Gastroesophageal sphincter (tissue), 3 donors: Measurements from ENCODE around the gene VAV2.

Experiments used
- CTCF ChIP-seq, 4 experiments: fragments of 200-600 bp in 2 of 4; fragments of 450-650 bp in 2 of 4; sonication (generic) in 1 of 4; IDR thresholded peaks; one replicate each; pipeline ENCODE4 v1.5.1; 2017 to 2019; ENCODE audit warnings: antibody characterized with exemption in 4 of 4, mild to moderate bottlenecking in 2 of 4, moderate library complexity in 2 of 4
- EP300 ChIP-seq: sonication (generic); formaldehyde crosslinking; IDR thresholded peaks from one replicate; pipeline ENCODE4 v1.6.1; 2017; ENCODE audit warnings: antibody characterized with exemption, mild to moderate bottlenecking

- no peak for TF ChIP-seq EP300
- no peak for TF ChIP-seq CTCF (IDR thresholded peaks at IDR 0.05)
Observed at GRCh38 chr9:133916159-133916541, 76.0 kb downstream of the VAV2 start.
